SKM-1 (cell line): Measurements from ENCODE around the gene RACK1.

Experiments used
- DNase-seq: peaks from one replicate; lab custom pipeline; 2025; ENCODE audit not compliant: unreplicated experiment; lab: John Stamatoyannopoulos, UW

Gene RACK1

DNA sequence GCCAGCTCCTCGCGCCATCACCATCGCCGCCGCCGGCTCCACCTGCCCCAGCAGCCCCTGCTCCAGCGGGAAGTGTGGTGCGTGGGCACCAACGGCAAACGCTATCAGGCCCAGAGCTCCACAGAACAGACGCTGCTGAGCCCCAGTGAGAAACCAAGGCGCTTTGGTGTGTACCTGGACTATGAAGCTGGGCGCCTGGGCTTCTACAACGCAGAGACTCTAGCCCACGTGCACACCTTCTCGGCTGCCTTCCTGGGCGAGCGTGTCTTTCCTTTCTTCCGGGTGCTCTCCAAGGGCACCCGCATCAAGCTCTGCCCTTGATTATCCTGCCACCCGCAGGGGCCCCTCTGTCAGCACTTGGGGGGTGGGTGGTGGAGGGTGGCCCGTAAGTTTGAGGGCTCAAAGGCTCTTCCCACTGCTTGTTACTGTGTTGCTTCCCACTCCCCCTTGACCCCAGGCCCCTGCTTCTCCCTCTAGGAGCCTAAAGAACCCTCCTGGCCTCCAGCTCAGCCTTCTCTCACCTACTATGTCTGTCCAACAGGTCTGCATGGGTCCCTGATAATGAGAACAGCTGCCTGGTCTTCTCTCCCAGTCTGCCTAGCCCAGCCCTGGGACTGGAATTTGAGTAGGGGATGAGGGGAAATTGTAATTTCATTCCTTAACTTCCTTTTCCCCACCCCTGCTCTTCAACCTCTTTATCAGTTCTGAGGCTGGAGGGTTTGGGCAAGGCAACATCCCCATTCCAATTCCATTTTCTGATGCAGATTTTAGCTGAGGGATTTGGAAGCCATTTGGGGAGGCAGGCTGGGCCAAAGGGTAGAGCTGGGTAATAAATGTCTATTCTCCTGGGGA lies 9.0 kb downstream of the RACK1 start:
- no peak for DNase-seq

DNA sequence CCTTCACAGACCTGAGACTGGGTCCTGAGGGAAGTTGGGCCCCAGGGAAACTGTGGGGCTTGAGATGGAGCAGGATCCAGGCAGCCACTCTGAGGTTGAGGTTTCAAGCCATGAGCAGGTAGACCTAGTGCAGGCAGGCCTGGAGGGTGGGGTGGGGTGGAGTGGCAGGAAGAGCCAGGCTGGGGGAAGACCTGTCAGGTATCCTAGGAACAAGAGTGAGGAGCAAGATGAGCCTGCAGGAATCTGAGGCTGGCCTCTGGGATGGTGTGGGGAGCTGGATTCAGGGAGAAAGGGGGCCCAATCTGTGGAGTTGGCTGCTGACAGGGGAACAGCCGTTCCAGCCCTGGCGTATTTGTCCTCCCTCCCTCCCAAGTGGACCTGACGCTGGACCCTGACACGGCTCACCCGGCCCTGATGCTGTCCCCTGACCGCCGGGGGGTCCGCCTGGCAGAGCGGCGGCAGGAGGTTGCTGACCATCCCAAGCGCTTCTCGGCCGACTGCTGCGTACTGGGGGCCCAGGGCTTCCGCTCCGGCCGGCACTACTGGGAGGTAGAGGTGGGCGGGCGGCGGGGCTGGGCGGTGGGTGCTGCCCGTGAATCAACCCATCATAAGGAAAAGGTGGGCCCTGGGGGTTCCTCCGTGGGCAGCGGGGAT lies 9.8 kb downstream of the RACK1 start:
- DNase-seq: no peak

GRCh38 chr5:181233088-181233800 lies 10.5 kb downstream of the RACK1 start:
- no peak for DNase-seq

DNA sequence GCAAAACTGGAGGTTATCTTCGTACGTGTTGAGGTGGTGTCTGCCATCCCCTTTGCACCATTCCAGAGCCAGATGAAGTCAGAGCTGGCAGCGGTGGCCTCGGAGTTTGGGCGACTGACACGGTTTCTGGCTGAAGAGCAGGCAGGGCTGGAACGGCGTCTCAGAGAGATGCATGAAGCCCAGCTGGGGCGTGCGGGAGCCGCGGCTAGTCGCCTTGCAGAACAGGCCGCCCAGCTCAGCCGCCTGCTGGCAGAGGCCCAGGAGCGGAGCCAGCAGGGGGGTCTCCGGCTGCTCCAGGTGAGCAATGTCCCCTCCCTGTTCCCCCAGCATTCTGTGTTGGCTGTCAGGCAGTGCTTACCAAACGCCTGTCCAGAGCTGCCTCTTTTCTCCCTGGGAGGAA lies 11.1 kb downstream of the RACK1 start:
- DNase-seq: no peak

- no peak for DNase-seq
These were observed 12.3 kb downstream of the RACK1 start for GRCh38 chr5:181231432-181231831.

DNA sequence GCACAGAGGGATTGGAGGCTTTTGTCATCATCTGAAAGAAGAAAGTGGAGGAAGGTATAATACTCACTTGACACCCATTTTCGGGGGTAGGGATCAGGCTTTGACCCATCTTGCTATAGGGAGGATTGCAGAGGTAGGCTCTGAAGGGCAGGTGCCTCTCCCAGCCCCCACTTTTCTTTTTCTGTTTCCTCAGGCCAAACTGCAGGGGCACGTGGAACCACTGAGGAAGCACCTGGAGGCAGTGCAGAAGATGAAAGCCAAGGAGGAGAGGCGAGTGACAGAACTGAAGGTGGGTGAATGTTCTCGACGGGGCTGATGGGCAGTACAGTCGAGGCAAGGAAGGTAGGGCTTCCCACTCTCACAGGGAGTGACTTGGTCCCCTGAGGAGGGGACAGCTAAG lies 13.2 kb downstream of the RACK1 start:
- no peak for DNase-seq

GRCh38 chr5:181229996-181230395 lies 13.7 kb downstream of the RACK1 start:
- DNase-seq: no peak

DNA sequence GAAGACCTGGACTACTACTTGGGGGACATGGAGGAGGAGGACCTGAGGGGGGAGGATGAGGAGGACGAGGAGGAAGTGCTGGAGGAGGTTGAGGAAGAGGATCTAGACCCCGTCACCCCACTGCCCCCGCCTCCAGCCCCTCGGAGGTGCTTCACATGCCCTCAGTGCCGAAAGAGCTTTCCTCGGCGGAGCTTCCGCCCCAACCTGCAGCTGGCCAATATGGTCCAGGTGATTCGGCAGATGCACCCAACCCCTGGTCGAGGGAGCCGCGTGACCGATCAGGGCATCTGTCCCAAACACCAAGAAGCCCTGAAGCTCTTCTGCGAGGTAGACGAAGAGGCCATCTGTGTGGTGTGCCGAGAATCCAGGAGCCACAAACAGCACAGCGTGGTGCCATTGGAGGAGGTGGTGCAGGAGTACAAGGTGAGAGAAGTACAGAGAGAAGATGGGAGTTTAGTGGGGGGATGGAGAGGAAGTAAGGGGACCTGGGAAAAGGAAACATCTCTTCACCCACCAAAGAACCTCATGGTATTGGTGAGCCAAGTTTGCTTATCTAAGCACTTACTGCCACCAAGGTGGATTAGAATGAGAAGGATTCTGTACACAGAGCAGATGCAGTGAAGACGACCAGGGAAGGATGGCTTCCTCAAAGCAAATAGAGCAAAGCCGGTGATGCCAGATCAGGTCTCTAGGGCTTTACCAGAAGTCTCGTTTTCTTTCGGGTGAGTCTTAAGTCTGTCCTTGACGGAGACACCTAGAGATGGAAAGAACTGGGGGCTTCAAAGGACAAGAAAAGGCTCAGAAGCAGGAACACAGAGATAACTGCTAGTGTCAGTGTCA lies 19.1 kb downstream of the RACK1 start:
- DNase-seq: no peak

- no peak for DNase-seq
These were observed 19.8 kb downstream of the RACK1 start for GRCh38 chr5:181223729-181224389.

- DNase-seq: no peak
These were observed 20.5 kb downstream of the RACK1 start, which contains the start of gene TRIM41 for GRCh38 chr5:181223058-181223728. Gene TRIM41, plus strand, starts transcription at chr5:181223281. Its CDS starts 719 bp downstream, at chr5:181224000.

GRCh38 chr5:181222630-181223057 lies 21.1 kb downstream of the RACK1 start:
- DNase-seq: no peak

GRCh38 chr5:181221792-181222629 lies 21.7 kb downstream of the RACK1 start:
- DNase-seq: no peak

DNA sequence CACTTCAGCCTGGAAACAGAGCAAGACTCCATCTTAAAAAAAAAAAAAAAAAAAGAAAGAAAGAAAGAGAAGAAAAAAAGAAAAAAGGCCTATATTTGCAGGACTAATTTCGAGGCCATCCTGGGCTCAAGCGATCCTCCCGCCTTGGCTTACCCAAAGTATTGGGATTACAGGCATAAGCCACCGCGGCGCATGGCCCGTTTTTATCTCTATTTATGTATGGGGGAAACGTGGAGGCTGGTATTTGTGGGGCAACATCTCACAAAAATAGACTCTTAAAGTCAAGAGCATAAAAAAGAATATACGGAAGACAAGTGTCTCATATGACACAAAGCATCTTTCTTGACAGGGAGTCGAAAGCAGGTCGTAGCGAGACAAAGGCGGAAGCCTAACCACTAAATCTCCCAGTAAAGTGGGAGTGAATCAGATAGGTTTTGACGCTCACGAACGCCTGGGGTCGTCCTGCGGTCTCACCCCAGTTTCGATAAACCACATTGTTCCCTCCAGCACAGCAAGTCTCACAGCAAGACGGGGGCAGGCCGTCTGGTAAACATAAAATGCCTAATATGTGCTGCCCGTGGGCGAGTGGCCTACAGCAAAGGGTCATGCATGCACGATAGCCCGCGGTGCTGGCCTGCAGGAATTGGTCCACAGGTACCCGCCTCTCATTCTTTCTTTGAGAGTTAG lies 22.5 kb downstream of the RACK1 start:
- DNase-seq: no peak

DNA sequence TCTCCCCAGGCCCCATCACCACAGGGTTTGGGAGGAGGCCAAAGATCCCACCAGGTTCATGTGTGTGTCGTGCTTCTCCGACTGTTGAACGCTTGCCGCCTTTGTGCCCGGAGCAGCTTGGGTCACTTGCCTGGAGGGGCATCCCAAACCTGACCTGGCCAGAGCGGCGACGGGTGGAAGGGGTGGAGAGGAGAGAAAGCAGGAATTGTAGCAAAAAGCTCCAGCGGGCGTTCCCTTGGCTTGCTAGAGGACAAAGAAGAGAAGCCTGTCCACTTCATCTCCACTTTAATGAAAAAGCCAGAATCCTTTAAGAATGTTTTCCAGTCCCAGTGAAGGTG lies 23.6 kb downstream of the RACK1 start:
- no peak for DNase-seq

- no peak for DNase-seq
These were observed 24.2 kb downstream of the RACK1 start for GRCh38 chr5:181219262-181220177.

- no peak for DNase-seq
These were observed 24.9 kb downstream of the RACK1 start for GRCh38 chr5:181218795-181219124.

DNA sequence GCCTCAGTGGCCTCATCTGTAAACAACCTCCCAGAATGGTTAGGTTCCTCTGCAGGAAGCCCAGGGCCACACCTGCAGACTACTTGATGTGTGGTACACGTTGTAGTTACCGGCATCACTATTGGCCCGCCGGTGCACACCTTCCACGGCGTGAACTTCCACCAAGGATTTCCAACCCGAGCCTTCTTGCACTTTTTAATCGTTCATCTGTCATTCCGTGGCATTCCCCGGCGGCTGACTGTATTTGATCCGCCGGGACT lies 26.0 kb downstream of the RACK1 start:
- DNase-seq: no peak
